ENCODE measurements around the gene CKAP2.
"Not testable (repeated sequence)": the region's sequence is repeated elsewhere in the genome, so short reads cannot be mapped to it uniquely, and the experiment has no call there.

CKAP2 gene

DNA sequence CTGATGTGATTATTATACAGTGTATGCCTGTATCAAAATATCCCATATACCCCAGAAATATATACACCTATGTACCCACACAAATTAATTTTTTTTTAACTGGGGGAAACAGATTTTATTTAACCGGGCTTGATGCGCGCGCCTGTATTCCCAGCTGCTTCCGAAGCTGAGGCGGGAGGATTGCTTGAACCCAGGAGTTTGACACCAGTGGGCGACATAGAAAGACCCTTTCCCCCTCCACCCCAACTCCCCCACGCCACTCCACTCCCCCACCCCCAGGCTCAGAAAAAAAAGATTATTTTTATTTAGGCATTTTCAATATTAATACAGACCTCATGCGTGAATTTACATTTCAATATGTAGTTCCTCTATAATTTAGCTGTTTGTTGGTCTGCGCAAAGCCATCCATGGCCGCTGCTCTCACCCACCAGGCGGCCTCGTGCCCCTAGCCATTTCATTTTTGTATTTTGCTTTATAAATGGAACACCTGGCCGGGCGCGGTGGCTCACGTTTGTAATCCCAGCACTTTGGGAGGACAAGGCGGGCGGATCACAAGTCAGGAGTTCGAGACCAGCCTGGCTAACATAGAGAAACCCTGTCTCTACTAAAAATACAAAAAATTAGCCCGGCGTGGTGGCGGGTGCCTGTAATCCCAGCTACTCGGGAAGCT lies 4.0 kb upstream of the CKAP2 start:
- DNase-seq: no peak

DNA sequence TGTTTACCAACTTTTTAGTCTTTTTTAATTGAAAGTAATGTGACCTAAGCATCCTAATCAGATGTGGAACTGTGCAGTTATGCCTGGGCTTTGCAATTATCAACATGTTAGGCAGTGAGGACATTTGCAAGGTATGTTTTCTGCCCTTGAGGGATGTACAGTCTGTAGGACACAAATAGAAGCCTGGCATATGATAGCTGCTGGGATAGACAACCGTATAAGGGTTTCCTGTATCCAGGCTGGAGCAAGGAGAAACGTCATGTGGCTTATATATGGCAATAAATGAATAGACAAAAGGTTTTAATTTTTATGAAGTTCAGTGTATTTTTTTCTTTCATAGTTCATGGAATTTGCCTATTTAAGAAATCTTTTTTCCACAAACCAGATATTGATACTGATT lies 2.8 kb upstream of the CKAP2 start:
- DNase-seq: no peak

DNA sequence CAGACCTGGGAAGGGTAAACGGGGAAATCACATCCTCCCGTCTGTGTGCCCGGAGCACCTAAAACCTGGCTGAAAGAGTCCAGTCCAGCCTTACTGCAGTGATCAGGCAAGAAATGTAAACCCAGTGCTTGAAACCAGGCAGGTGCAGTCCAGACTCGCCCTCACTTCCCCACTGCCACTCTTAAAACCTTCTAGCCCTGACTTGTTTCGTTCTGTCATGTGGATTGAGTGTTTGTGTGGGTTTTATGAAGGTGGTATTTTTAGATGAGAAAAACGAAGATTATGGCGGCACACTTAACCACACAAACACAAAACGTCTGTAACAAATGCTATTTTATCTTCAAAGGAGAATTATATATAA lies 839 bp upstream of the CKAP2 start:
- DNase-seq: no peak

- peak; percentile 63 to 85 for DNase-seq
Observed at GRCh38 chr13:52455677-52456041, 381 bp downstream of the CKAP2 start.

DNA sequence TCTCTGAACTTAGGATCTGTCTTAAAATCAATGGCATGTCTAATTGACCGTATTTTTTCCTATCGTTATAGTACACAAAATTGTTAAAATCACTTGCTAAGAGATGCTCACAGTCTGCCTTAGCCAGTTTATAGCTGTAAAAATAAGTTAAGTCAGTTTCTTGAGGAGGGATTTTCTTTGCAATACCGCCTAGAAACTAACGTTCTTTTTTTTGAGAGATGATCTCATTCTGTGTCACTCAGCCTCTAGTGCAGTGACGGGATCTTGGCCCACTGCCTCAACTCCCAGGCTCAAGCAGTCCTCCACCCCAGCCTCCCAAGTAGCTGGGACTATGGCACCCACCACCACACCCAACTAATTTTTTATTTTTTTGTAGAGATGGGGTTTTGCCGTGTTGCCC lies 4.4 kb downstream of the CKAP2 start:
- DNase-seq: no peak

GRCh38 chr13:52461265-52461664 lies 6.0 kb downstream of the CKAP2 start:
- no peak for DNase-seq

DNA sequence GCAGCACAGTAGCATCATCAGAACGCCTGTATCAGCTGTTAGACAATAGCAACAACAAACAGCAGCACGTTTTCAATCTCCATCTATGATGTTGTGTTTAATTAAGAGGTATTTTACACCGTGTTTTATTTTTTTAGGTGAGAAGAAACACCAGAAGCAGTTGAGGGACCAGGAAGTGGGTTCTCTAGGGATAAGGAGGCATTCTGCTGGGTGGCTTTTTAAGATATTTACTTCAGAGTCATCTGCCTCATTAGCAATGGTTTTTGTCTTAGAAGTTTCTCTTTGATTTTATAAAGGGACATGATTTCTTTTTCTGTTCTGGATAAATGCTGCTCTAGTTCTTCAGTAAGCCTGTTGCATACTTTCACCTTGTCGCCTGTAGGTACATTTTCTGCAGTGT lies 8.2 kb downstream of the CKAP2 start:
- DNase-seq: no peak

- not testable (repeated sequence) for DNase-seq
Observed at GRCh38 chr13:52468487-52468886, 13.2 kb downstream of the CKAP2 start.

- not testable (repeated sequence) for DNase-seq
Observed at GRCh38 chr13:52480677-52481428, 25.6 kb downstream of the CKAP2 start.

- not testable (repeated sequence) for DNase-seq
Observed at GRCh38 chr13:52487078-52487477, 31.8 kb downstream of the CKAP2 start.

DNA sequence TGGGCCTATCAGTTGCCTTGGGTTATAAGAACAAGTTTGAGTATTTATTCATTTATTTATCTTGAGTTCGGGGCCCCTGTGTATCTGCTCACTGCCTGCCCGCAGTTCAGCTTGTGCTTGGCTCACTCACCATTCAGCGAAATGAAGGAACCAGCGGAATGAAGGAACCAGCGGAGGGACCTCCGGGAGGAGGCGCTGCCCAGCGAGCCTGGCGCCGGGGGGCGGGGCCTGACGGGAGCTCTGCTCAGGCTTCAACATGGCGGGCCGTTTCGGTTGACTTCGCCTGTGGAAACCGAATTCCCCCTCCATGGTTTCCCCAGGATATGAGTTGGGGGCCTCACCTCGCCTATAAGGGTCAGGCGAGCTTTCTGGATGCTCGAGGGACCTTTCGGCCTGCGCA lies 33.5 kb downstream of the CKAP2 start:
- DNase-seq: not testable (repeated sequence)

DNA sequence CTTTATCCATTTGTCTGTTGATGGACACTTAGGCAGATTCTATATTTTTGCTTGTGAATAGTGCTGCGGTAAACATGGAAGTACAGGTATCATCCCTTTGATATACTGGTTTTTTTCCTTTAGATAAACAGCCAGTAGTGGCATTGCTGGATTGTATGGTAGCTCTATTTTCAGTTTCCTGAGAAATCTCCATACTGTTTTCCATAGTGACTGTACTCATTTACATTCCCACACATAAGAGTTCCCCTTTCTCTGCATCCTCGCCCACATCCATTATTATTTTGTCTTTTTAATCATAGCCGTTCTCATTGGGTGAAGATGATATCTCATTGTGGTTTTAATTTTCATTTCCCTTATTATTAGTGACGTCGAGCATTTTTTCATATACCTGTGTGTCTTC lies 35.7 kb downstream of the CKAP2 start:
- not testable (repeated sequence) for DNase-seq

- not testable (repeated sequence) for DNase-seq
Observed at GRCh38 chr13:52494241-52494640, 39.0 kb downstream of the CKAP2 start.

DNA sequence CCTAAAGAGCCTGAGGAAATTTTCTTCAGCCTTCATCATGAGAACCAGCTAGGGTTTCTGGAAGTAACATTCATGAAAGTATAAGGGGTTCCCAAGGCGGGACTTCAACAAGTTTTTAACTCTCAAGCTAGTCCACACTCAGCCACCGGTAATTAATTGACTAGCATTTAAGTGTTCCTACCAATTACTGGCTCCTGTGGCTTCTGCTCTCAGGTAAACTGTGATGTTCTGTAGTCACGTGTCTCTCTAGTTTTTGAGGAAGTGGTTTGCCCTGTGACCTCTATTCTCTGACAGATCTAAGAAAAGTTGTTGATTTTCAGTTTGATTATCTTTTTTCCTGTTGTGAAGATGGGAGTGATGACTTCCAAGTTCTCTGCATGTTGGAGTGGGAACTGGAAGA lies 42.7 kb downstream of the CKAP2 start:
- not testable (repeated sequence) for DNase-seq

- not testable (repeated sequence) for DNase-seq
Observed at GRCh38 chr13:52502277-52502676, 47.0 kb downstream of the CKAP2 start.

GRCh38 chr13:52505843-52506242 lies 50.6 kb downstream of the CKAP2 start:
- DNase-seq: not testable (repeated sequence)

GRCh38 chr13:52509532-52509931 lies 54.3 kb downstream of the CKAP2 start:
- DNase-seq: not testable (repeated sequence)

DNA sequence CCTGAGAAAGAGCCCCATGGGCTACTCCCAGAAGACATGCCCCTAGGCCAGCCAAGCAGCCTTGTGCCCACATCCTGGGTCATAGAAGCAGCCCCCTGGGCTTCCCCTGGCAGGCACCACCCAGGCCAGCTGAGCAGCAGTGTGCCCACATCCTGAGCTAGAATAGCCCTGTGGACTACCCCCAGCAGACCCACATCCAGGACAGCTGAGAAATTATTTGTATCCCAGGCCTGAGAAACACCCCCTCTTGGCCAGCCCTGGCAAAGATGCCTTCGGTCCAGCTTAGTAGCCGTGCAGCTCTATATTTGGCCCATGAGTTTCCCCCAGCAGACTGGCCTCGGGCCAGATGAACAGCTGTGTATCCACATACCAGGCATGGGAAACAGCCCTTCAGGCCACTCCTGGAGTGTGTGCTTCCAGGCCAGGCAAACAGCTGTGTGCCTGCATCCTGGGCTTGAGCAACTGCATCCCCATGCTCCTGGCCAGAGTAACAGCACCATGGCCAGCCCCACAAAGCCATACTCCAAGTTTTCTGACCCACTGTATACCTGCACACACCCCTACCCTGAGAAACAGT lies 55.0 kb downstream of the CKAP2 start:
- DNase-seq: not testable (repeated sequence)

- DNase-seq: not testable (repeated sequence)
Observed at GRCh38 chr13:52511598-52511997, 56.3 kb downstream of the CKAP2 start.

GRCh38 chr13:52513957-52514596 lies 58.8 kb downstream of the CKAP2 start:
- DNase-seq: not testable (repeated sequence)

- not testable (repeated sequence) for DNase-seq
Observed at GRCh38 chr13:52523323-52523722, 68.0 kb downstream of the CKAP2 start.
